ENCODE data around the gene LHFPL3. TPM values are rescaled to one million over a fixed set of nuclear protein-coding genes. Genes with fewer than 3 reads are reported as not detected.

Gene LHFPL3
- total and polyA plus RNA-seq, 2 of the 13 experiments (the other 11 are each of a cell fraction or from before 2014, with no cell fraction given) = not detected

GRCh38 chr7:104816537-104816936 is 488.1 kb downstream of the LHFPL3 start:
- DNase-seq (ENCODE audit: low spot score) = no peak
- H3K4me3 ChIP-seq (replicated peaks in 1 of 3; ENCODE audit: insufficient read depth in 1 of 3, low read depth in 2 of 3, low read length in 3 of 3) = no peak overlapping the region
- H3K4me1 ChIP-seq (ENCODE audit: insufficient read depth, low read length) = no peaks in the 10 kb centered on the region
- TF ChIP-seq ZNF589 (CRISPR knock-in tag; conservative IDR thresholded peaks at IDR 0.05) = no peak
- TF ChIP-seq GMEB2 (CRISPR knock-in tag; IDR thresholded peaks at IDR 0.05; ENCODE audit: low read depth) = no peak
- TF ChIP-seq U2AF1 (optimal IDR thresholded peaks at IDR 0.05; ENCODE audit: low read depth, low read length) = no peak
- no peak for TF ChIP-seq ZNF230 (CRISPR knock-in tag; IDR thresholded peaks at IDR 0.05)
- TF ChIP-seq ZNF660 (CRISPR knock-in tag; IDR thresholded peaks at IDR 0.05; ENCODE audit: borderline replicate concordance, low read depth) = no peak
- TF ChIP-seq TBP (CRISPR knock-in tag; IDR thresholded peaks at IDR 0.05) = no peak
- no peak for TF ChIP-seq ZNF7 (CRISPR knock-in tag; IDR thresholded peaks at IDR 0.05)
- no peak for TF ChIP-seq TARDBP (CRISPR knock-in tag; IDR thresholded peaks at IDR 0.05)
- no peak for TF ChIP-seq ZNF878 (CRISPR knock-in tag; IDR thresholded peaks at IDR 0.05)
- TF ChIP-seq POLR2AphosphoS2 (IDR thresholded peaks at IDR 0.05; ENCODE audit: low read depth, low read length) = no peak
- no peaks in the 10 kb centered on the region for H3K9me3 ChIP-seq (ENCODE audit: low read length)
- ChIA-PET CTCF (ENCODE audit: low intra/inter-chr PET ratio, low total read pairs) (no interaction called here), POLR2A (no interaction called here)
- in situ Hi-C loops (cut with HindIII; ENCODE audit: extremely low pct_ligation_motif_present, low pct_unique_long_range_greater_than_20kb) (no loop called here), intact Hi-C loops (cut with micrococcal nuclease; ENCODE audit: unreplicated experiment) (no loop called here)
- no peak for FAIRE-seq
- H3K36me3 ChIP-seq (replicated peaks in 1 of 2; ENCODE audit: control insufficient read depth in 1 of 2, insufficient read depth in 2 of 2, low read length in 2 of 2) = no peaks in the 10 kb centered on the region
- no peak overlapping the region for H3K9ac ChIP-seq (ENCODE audit: insufficient read depth, low read depth, low read length)
- no TSS peak for BruUV-seq (replicated peaks)
- H4K20me1 ChIP-seq (ENCODE audit: insufficient read depth, low read length) = no peaks in the 10 kb centered on the region
- 0% methylated on average over 2 of the region's 2 CpGs for WGBS (ENCODE audit: low lambda C conversion rate)
- no peak for ATAC-seq
- no peak overlapping the region for H3K27ac ChIP-seq (ENCODE audit: extremely low read length, insufficient read depth, low read length)
- no peak overlapping the region for H3K4me2 ChIP-seq (ENCODE audit: low read depth, low read length)
- peaks cover 2 to 17% of the 10 kb centered on the region in 2 experiments; a peak in 3 of 5 replicates for H3K27me3 ChIP-seq (ENCODE audit: control insufficient read depth in 1 of 2, insufficient read depth in 2 of 2, low read length in 2 of 2)
- H2AFZ ChIP-seq (ENCODE audit: low read length) = no peak overlapping the region
- H3K79me2 ChIP-seq (ENCODE audit: insufficient read depth, low read length) = no peaks in the 10 kb centered on the region
